ENCODE results near the gene ZMPSTE24.
A peak's percentile ranks its signal among the peaks of the same experiment; 100 is the strongest.

The ZMPSTE24 gene

DNA sequence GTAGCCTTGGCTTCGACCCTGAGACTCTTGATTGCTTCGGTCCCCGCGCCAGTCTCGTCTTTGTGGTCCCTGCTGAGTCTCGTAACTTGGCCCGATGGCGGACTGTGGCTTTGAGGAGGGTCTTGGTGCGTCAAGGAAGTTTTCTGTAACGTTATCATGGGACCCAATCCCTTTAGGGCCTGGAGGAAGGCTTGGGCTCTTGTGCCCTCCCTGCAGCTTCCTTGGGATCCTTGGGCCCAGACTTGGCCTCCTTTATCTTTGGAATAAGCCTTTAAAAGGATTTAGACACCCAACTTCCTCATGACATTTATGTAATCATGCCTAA, 371 bp downstream of the ZMPSTE24 start:
- peak in 3 of 56 donors; percentile 26 to 45 (median 41) for DNase-seq

DNA sequence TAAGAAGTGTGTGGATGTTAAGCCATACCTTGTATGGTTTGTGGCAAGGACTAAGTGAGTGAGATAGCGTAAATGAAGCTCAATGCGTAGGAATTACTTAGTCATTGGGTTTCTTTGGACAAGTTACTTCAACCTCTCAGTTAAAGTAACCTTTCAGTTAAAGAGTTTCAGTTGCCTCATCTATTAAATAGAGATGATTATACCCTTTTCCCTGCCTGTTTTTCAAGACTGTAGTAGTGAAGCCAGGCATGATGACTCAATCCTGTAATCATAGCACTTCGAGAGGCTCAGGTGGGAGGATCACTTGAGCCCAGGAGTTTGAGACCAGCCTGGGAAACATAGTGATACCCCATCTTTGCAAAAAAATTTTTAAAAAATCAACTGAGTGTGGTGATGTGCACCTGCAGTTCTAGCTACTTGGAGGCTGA, 6.3 kb downstream of the ZMPSTE24 start:
- no peak for DNase-seq

DNA sequence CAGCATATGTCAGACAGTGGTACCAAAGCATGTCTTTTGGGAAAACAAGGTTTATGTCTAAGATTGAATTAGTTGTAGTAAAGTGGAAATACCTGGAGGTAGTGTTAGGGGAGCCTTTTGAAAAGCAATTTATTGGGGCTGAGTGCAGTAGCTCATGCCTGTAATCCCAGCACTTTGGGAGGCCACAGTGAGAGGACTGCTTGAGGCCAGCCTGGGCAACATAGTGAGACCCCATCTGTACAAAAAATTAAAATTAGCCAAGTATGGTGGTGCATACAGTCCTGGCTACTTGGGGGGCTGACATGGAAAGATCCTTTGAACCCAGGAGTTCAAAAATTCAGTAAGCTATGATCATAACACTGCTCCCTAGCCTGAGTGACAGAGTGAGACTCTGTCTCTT, 7.3 kb downstream of the ZMPSTE24 start:
- no peak for DNase-seq

DNA sequence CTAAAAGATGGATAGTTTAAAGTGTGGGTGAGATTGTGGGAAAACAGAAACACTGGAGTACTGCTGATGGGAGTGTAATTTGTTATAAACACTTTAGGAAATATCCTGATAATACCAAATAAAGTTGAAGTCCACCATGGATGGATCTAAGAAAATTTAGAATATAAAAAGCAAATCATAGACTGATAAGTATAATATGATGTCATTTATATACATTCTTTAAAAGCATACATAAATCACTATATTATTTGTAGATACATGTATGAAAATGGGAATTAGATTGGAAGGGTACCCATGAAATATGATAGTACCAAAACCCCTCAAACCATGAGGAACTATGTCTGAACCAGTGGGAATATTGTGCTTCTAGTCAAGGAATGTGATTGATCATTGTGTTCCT, 7.9 kb downstream of the ZMPSTE24 start:
- DNase-seq, result no peak

DNA sequence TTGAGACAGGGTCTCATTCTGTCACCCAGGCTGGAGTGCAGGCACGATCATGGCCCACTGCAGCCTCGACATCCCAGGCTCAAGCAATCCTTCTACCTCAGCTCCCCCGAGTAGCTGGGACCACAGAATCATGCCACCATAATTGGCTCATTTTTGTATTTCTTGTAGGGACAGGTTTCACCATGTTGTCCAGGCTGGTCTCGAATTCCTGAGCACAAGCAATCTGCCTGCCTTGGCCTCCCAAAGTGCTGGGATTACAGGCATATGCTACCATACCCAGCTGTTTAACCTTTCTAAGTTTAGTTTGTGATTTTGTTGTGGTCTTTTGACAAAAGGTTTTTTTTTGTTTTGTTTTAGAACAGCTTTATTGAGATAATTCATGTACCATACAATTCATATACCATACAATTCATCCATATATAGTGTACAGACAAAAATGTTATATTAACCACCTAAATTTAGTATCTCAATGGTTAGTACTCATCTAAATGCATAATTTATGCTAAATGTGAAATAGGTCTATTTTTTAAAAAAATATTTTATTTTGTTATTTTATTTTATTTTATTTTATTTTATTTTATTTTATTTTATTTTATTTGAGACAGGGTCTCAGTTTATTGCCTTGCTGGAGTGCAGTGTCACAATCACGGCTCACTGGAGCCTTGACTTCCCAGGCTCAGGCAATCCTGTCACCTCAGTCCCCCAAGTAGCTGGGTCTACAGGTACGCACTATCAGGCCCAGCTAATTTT, 8.9 kb downstream of the ZMPSTE24 start:
- DNase-seq, result no peak

DNA sequence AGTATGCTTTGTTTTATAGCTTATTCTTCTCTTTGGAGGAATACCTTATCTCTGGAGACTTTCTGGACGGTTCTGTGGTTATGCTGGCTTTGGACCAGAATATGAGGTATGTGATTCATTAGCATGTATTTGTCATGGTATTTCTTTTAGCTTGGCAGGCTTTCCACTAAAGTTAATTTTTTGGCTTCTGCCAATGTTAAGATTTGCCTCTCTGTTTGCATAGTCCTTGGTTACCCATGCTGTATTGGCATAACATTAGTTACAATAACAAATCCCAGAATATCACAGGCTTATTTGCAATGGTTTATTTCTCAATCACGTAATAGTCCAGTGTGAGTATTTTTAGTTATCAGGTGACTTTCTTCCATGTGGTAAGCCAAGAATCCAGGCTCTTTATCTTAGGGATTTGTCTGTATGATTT, 9.7 kb downstream of the ZMPSTE24 start:
- no peak for DNase-seq

DNA sequence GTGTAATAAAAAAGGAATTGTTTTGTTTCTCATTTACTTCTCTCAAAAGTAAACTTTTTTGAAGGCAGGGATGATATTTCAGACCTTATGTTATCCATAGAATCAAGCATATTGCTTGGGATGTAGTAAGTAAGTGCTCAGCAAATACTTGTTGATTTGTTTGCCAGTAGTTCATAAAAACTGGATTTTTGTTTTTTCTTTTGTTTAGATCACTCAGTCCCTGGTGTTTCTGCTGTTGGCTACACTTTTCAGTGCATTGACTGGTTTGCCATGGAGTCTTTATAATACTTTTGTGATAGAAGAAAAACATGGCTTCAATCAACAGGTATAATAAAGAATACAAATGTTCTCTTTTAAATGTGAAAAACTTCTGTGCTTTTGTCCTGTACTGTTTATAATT, 10.2 kb downstream of the ZMPSTE24 start:
- no peak for DNase-seq

DNA sequence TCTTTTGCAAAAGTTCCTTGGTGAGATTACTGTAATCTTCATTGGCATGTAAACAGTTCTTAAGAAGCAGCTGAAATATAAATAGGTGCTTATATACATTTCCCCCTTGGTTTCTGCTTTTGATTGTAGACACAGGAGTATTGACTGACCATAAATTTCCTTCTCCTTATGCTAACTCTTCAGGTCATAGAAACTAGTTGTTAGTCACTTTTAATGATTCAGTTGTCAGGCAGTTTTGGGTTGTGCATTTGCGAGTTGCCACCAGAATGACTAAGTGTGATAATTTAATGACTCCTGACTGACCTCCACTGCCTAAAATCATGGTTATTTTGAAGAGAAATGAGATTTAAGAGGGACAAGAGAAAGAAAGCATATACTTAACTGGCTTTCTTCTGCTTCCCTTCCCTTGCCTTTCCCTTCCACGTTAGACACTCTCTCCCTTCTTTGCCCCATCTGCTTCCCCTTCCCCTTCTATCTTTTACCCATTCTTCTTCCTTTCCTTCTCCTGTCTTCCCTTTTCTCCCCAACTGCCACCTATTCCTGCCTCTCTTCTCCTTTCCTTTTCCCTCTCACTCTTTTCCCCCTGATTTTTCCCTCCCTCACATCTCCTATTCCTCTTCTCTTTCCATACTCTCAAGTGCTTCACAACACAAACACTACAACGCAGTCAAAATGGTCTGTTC, 12.3 kb downstream of the ZMPSTE24 start:
- no peak for DNase-seq

DNA sequence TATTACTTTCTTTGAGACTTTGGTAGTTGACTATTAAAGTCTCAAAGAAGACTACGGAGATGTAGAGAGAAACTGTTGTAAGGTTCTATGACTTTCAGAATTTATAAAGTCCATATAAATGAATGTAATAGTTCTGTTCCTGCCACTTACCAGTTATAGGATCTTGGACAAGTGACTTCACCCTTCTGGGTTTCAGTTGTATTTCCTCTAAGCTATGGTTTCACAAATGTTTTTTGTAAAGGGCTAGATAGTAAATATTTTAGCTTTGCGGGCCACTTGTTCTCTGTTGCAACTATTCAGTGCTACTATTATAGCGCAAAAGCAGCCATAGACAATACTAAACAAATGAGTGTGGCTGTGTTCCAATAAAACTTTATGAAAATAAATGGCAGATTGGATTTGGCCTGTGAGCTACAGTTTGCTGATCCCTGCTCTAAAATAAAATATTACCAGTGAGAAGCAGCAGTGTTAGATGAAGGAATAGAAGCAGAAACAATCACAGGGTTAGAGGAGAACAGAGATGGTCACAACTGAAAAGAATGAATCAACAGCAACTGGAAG, 14.7 kb downstream of the ZMPSTE24 start:
- no peak for DNase-seq

DNA sequence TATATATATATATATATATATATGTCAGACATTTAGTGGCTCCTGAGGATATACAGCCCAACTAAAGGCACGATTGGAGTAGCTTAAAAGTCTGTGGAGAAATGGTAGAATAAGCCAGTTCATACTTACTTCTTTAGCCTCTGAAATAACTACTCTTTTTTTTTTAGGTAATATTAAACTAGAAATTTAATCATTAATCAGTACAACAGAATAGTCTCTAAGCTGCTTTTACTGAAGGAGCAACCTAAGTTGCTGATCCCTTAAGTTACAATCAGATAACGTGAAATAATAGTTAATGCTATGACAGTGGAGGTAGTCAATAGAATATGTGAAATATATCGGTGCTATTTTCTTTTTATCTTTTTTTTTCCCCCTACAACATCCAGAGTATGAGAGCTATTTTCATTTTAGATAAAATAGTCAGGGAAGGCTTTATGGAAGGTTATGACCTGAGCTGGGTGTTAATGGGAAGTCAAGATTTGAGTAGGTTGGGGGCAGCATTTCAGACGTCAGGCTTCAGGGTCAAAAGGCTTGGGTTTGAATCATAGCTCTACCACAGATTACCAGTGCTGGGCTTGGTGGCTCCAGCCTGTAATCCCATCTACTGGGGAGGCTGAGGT, 15.6 kb downstream of the ZMPSTE24 start:
- no peak for DNase-seq

DNA sequence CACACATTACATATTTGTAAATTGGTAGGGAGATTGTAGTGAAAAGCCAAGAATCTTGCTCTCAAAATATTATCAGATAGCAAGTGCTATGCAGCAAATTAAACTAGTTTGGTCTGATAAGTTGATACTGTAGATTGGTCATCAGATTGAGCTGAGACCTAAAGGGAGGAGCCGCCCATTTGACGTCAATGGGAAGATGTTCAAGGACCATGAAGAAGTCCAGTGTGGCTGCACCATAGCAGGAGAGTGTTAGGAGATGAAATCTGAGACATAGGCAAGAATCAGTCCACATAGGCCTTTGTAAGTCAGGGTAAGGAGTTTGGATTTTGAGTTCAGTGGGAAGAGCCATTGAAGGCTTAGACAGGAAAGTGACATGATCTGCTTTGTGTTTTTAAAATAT, 16.3 kb downstream of the ZMPSTE24 start:
- no peak for DNase-seq

DNA sequence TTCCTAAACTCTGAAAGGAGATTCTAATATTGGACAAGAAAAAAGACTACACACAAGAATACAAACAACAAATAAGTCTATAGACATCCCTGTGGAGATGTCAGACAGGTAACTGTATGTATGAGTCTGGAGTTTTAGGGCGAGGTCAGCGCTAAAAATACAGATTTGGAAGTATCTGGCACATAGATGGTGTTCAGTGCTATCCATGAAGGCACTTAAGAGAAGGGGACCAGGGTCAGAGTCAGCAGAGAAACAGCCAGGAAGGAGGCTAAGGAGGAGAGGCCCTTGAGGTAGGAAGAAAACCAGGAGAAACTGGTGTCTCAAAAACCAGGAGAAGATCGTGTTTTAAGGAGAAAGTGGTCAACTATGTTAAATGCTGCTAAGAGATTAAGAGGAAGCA, 18.1 kb downstream of the ZMPSTE24 start:
- DNase-seq, result no peak

DNA sequence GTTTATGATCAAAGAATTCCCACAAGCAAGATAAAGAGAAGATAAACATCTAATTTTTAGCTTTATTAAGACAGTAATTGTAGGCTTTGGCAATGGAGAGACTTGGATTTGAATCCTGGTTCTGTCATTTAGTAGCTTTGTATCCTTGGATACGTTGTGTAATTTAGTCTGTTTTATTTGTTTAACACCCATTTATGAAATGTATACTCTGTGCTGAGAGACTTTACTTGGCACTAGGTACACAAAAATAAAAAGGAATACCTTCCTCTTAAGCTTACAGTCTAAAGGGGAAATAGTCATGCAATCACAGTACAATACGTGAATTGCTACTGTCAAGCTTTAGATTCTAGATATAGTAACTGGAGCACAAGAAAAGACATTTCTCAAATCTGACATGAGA, 23.8 kb downstream of the ZMPSTE24 start:
- no peak for DNase-seq

DNA sequence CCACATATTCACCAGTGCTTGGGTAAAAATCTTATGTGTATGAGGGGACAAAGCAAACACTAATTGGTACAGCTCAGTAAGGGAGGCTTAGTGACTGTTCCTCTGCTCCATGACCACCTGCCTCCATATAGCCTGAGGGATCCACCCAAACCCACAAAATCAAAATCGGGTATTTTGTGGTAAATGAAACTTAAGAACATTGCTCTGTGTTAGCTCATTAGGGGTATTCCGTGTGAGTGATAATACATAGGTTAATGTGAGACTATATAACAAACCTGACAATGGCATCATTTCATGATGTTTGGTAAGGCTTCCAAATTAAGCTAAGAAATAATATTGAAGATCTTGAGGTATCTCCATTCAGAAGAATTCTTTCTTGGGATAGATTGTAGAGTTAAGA, 33.3 kb downstream of the ZMPSTE24 start:
- no peak for DNase-seq

DNA sequence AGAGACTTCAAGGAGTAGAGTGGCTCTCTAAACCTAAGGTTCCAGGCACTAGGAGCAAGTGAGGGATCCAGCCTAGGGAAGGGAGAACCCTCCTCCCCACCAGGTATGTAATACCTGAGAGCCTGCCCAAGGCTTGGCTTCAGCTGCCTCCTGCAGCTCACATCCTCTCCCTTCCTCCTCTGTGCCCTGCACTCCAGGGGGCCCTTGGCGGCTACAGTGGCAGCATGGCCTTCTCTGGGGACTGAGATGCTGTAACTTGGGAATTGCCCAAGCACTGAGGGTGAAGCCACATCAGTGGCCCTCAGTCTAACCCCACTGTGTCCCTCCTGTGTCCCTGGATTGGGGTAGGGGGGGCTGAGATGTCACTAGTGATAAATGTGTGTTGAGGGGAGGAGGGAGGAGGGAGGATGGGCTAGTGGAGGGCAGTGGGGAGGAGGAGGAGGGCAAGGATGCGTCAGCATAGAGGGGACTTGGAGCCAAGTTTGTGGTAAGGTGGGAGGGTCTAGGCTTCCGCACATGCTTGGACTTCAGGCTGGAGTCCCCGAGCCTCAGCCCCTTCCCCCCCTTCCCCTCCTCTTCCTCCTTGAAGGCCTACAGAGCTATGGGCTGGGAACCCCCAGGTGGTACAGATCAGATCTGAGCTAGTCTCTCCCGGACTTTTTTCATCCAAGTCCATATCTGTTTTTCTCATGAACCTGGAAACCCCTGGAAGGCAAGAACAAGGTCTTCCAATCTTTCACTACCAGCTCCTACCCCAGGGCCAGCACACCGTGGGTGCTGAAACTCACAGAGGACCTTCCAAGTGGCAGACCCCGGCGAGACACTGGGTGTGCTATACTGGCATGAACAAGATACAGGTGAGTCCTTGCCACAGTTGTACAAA, 41.6 kb downstream of the ZMPSTE24 start:
- no peak for DNase-seq

DNA sequence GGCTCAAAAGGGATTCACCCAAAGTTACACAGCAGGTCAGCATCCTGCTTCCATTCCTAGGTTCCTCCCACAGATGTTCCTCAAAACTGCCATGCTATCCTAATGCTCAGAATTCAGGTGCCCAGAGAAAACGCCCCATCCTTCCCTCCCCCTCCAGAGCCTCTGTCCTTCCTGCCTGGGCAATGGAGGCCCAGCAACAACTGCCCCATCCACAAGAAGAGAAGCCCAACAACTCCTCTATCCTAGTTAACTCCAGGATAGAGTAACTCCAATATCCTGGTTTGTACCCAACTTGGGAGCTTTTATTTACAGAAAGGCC, 42.2 kb downstream of the ZMPSTE24 start:
- no peak for DNase-seq

DNA sequence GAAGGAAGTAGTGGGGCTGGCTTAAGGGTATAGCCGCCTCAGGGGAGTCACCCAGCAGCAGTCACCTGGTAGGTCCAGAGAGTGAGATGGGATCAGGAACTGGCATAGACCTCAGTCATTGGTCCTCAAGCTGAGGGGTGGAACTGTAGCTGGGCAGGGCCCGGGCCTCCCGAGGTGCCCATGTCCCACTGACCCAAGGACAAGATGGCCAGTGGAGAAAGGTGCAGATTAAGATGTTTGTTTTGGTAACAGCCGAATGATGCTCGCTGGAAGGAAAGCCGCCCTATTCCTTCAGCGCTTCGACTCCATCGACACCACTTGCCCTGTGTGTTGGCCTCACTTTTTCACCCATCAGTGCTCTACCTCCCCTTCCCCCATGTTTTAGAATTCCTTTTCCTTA, 42.6 kb downstream of the ZMPSTE24 start:
- no peak for DNase-seq

DNA sequence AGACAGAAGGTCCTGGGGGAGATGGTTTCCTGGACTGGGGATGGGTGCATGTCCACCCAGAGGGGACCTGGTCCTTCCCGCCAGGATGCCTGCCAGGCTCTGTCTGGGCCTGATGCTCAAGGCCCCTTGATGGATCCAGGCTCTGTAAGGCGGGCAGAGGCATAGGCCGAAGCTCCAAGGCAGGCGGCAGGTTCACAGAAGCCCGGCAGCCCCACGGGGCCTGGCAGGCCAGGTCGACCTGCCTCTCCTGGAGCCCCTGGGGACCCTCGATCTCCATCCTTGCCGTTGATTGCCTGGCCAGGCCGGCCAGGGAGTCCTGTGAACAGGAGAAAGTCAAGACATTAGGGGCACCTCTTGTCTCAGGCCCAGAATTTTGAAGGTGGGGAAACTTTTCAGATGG, 43.0 kb downstream of the ZMPSTE24 start:
- no peak for DNase-seq

DNA sequence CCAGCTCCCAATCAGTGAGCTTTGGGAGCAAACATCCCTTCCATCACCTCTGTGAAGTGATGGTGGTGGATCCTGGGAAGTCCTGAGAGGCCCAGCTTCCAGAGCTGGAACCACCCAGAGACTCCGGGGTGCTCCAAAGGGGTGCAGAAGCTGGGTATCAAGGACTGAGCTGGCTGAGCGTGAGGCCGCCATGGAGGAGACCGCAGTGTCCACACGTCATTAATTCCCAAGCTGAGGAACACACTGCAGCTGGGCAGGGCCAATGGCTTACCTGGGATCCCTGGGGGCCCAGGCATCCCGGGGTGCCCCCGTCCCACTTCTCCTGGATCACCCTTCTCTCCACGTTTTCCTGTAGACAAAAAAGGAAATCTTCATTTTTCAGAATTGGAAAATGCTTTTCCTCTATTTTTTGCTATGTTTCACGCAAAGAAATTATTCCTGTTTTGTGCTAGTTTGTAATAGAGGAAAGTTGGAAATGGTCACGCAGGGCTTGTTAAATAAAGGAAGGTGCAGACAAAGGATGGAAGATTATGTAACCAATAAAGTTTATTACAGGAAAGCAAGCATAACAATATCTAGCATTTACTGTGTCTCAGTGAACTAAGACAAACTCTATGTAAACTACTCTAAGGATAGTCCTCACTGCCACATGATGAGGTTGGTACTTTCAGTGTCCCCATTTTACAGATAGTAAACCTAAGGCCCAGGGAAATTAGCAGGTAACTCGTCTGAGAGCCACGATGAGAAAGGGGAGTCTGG, 43.7 kb downstream of the ZMPSTE24 start:
- no peak for DNase-seq

DNA sequence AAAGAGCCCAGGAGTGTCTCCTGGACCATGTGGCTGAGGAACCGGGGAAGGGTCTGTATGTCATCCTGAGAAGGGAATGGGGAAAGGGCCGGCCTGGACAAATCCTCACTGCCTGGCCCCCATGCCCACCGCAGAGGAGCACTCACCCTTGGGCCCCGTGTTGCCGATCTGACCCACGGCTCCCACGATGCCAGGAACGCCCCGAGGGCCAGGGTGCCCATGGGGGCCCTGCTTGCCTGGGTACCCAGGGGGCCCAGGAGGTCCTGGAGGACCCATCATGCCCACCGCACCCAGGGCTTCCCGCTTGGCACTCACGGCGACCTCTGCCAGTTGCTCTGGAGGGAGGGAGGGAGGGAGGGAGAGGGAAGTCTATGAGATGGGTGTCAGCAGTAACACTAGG, 44.4 kb downstream of the ZMPSTE24 start:
- no peak for DNase-seq
